ENCODE measurements around the gene NOS1. TPM values are rescaled to one million over a fixed set of nuclear protein-coding genes. Genes with fewer than 3 reads are reported as not detected.

NOS1 gene
- total and polyA plus RNA-seq, 2 donors (not counting 3 experiments of a cell fraction or from before 2014, with no cell fraction given), result not detected

DNA sequence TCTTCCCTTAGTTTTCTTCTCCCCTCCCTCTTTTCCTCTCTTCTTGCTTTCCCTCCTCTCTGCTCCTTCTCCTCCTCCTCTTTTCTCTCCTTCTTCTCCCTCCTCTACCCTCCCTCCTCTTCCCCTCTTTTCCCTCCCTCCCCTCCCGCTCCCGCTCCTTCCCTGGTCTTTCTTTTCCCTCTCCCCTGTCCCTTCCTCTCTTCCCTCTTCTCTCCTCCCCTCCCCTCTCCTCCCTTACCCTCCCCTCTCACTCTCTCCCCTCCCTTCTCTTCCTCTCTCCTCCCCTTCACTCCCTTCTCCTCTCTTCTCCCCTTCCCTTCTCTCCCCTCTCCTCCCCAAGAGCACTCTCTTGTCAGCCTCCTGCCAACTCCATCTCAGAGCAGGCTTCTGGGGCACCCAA lies 153.8 kb downstream of the NOS1 start:
- intact Hi-C loops (cut with micrococcal nuclease), result no loop called here
- Histone ChIP-seq H2AFZ (ENCODE audit: low read depth, low read length) (no peak overlapping the region), H3K4me1 (ENCODE audit: control insufficient read depth, extremely low read depth, insufficient read depth, low read length) (no peaks in the 10 kb centered on the region), H3K4me2 (ENCODE audit: insufficient read depth, low read length) (no peak overlapping the region), H3K36me3 (ENCODE audit: control insufficient read depth in 2 of 2, extremely low read depth in 1 of 2, insufficient read depth in 2 of 2, low read length in 2 of 2) (no peaks in the 10 kb centered on the region), H3K27ac (ENCODE audit: insufficient read depth, low read depth, low read length) (no peak overlapping the region), H3K9me1 (replicated peaks; ENCODE audit: control insufficient read depth, extremely low read depth, insufficient read depth, low read length) (no peaks in the 10 kb centered on the region), H3K9me3 (replicated peaks; ENCODE audit: control insufficient read depth, insufficient read depth, low read length) (no peaks in the 10 kb centered on the region), H3K27me3 (ENCODE audit: control insufficient read depth in 2 of 2, insufficient read depth in 2 of 2, low read length in 2 of 2) (no peaks in the 10 kb centered on the region), H3K4me3 (replicated peaks in 1 of 3; ENCODE audit: insufficient read depth in 1 of 3, low read depth in 1 of 3, low read length in 3 of 3) (no peak overlapping the region), H3K79me2 (ENCODE audit: control insufficient read depth, insufficient read depth, low read length) (no peaks in the 10 kb centered on the region), H3K9ac (replicated peaks; ENCODE audit: extremely low read depth, insufficient read depth, low read length) (no peak overlapping the region), H4K20me1 (replicated peaks; ENCODE audit: control insufficient read depth, extremely low read depth, insufficient read depth, low read length) (no peaks in the 10 kb centered on the region)
- dilution Hi-C loops (cut with MboI; ENCODE audit: extremely low pct_ligation_motif_present, low sequenced_read_pairs), result no loop called here
- TF ChIP-seq POLR2AphosphoS5 (IDR thresholded peaks at IDR 0.05; ENCODE audit: insufficient read depth, low read depth, low read length) (no peak), GATA2 (IDR thresholded peaks at IDR 0.05; ENCODE audit: insufficient read depth, insufficient read length, low read depth, low read length) (no peak), FOS (IDR thresholded peaks at IDR 0.05; ENCODE audit: borderline replicate concordance, insufficient read depth, low read length) (no peak), POLR2A (IDR thresholded peaks at IDR 0.05; ENCODE audit: low read depth, low read length) (no peak), MYC (IDR thresholded peaks at IDR 0.05; ENCODE audit: low read depth, low read length) (no peak), EZH2 (IDR thresholded peaks at IDR 0.05; ENCODE audit: borderline replicate concordance, low read depth, low read length, severe bottlenecking) (no peak), JUN (IDR thresholded peaks at IDR 0.05; ENCODE audit: borderline replicate concordance, insufficient read depth, insufficient read length, low read depth) (no peak)
- TF ChIP-seq, protein P1, sequence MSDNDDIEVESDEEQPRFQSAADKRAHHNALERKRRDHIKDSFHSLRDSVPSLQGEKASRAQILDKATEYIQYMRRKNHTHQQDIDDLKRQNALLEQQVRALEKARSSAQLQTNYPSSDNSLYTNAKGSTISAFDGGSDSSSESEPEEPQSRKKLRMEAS (IDR thresholded peaks at IDR 0.05; ENCODE audit: insufficient read depth, insufficient read length), result no peak
- TF ChIP-seq, protein P2, sequence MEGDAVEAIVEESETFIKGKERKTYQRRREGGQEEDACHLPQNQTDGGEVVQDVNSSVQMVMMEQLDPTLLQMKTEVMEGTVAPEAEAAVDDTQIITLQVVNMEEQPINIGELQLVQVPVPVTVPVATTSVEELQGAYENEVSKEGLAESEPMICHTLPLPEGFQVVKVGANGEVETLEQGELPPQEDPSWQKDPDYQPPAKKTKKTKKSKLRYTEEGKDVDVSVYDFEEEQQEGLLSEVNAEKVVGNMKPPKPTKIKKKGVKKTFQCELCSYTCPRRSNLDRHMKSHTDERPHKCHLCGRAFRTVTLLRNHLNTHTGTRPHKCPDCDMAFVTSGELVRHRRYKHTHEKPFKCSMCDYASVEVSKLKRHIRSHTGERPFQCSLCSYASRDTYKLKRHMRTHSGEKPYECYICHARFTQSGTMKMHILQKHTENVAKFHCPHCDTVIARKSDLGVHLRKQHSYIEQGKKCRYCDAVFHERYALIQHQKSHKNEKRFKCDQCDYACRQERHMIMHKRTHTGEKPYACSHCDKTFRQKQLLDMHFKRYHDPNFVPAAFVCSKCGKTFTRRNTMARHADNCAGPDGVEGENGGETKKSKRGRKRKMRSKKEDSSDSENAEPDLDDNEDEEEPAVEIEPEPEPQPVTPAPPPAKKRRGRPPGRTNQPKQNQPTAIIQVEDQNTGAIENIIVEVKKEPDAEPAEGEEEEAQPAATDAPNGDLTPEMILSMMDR (IDR thresholded peaks at IDR 0.05; ENCODE audit: extremely low read depth in 1 of 2, insufficient read depth in 1 of 2, low read depth in 1 of 2, low read length in 2 of 2), result no peak
- FAIRE-seq (no peak), DNase-seq (ENCODE audit: low read depth, low spot score) (no peak)
- BruUV-seq (replicated peaks), result no TSS peak
- ChIA-PET CTCF (interaction anchor here (0.9 to 4.8 kb wide), 2 partner anchors 642 to 650 kb away, joined by 3 to 60 read pairs; no protein-coding TSS in a partner anchor), POLR2A (no interaction called here)

Measured in endothelial cell of umbilical vein (primary cell).